K562 treated with DMSO at 1 percent for 4 hours (cell line): Measurements from ENCODE around the gene RNF10. TPM values are rescaled to one million over a fixed set of nuclear protein-coding genes. Genes with fewer than 3 reads are reported as not detected.

ENCODE experiments used
- total RNA-seq: library from RNA; unstranded; fragments of 300-600 nt; gene quantifications from 2 replicates; pipeline ENCODE4 v1.2.3, GENCODE V29; 2022; ENCODE audit not compliant: insufficient read depth

Gene RNF10
- 108 and 132 TPM in 2 replicates for total RNA-seq

DNA sequence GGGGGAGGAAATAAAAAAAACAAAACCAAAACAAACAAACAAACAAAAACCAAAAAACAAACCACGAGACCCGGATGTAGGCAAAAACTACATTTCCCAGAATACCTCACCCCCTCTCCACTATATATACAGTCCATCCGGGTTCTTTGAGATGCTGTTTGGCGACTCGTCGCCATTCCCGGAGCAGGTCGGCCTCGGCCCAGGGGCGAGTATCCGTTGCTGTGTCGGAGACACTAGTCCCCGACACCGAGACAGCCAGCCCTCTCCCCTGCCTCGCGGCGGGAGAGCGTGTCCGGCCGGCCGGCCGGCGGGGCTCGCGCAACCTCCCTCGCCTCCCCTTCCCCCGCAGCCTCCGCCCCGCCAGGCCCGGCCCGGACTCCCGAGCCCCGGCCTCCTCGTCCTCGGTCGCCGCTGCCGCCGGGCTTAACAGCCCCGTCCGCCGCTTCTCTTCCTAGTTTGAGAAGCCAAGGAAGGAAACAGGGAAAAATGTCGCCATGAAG is at the start of gene RNF10:
TSS of gene RNF10 (plus strand) at position 154 of the 500 bp plus-strand sequence. CDS start 456 bp downstream, outside the sequence.

DNA sequence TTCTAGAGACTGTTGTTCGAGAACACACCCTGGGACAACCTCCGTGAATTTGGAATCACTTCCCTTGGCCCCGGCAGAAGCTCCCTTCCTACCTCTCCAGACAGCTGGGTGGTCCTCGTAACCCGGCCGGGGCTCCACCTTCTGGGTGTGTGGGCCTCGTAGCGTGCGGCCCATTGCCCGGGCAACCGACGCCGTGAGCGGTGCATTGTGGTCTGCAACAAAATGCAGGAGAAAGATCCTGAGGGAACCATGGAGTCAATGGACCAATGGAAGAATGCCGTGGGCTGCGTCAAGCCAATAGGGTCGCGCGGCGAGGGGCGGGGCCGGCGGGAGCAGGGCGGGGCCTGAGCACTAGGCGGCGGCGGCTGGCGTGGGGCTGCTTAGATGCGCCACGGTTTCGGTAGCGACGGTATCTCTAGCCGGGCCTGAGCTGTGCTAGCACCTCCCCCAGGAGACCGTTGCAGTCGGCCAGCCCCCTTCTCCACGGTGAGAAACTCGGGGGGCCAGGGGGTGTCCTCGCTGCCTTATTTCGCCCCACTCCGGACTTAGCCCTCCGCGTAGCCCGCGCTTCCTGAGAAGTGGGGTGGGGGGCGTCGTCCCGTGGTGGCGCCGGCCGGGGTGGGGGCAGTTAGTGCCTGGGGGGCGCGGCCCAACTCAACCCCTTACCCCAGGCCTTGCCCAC is 38.3 kb upstream of the RNF10 start, which contains the start of gene DYNLL1:
TSS of gene DYNLL1 (plus strand) at position 383 of the 682 bp plus-strand sequence. CDS start 309 bp downstream, outside the sequence.

GRCh38 chr12:120528861-120529525 is 5.2 kb upstream of the RNF10 start, which contains the start of gene COQ5:
Gene COQ5, minus strand, starts transcription at chr12:120529158. Its CDS starts 17 bp downstream, at chr12:120529141.

GRCh38 chr12:120580787-120581723 is 46.9 kb downstream of the RNF10 start, which contains the start of gene POP5:
Gene POP5, minus strand, starts transcription at chr12:120581402. Its CDS starts 40 bp downstream, at chr12:120581362.

Other genes starting within 250 kb of the RNF10 start
- not detected in 2 replicates for gene RNU4-2, start 242.5 kb upstream of the RNF10 start, total RNA-seq
- not detected in 2 replicates for gene RNU4-1, start 241.1 kb upstream of the RNF10 start, total RNA-seq
- 3.1 and 5.5 TPM in 2 replicates for gene SIRT4, start 232.0 kb upstream of the RNF10 start, total RNA-seq
- gene PLA2G1B, start 206.6 kb upstream of the RNF10 start, total RNA-seq = not detected in 2 replicates
- not detected in 2 replicates for gene MSI1, start 165.2 kb upstream of the RNF10 start, total RNA-seq
- gene COX6A1, start 96.2 kb upstream of the RNF10 start, total RNA-seq = 699 and 785 TPM in 2 replicates
- gene TRIAP1, start 88.0 kb upstream of the RNF10 start, total RNA-seq = 23.7 and 34.9 TPM in 2 replicates
- 12.4 and 16.6 TPM in 2 replicates for gene GATC, start 87.9 kb upstream of the RNF10 start, total RNA-seq
- 196 and 208 TPM in 2 replicates for gene SRSF9, start 64.6 kb upstream of the RNF10 start, total RNA-seq
- 470 and 487 TPM in 2 replicates for gene DYNLL1, start 38.2 kb upstream of the RNF10 start, total RNA-seq
- gene COQ5, start 5.2 kb upstream of the RNF10 start, total RNA-seq = 23.3 and 30.5 TPM in 2 replicates
- gene POP5, start 47.0 kb downstream of the RNF10 start, total RNA-seq = 55.5 and 61.5 TPM in 2 replicates
- gene CABP1, start 106.3 kb downstream of the RNF10 start, total RNA-seq = not detected in 2 replicates
- gene MLEC, start 152.8 kb downstream of the RNF10 start, total RNA-seq = 47.7 and 57.0 TPM in 2 replicates
- gene UNC119B, start 176.1 kb downstream of the RNF10 start, total RNA-seq = 20.1 and 27.9 TPM in 2 replicates
- 20.7 and 35.2 TPM in 2 replicates for gene ACADS, start 191.5 kb downstream of the RNF10 start, total RNA-seq